Upper lobe of right lung (tissue), 1 donor: ENCODE data around the gene ADGRD1. TPM values are rescaled to one million over a fixed set of nuclear protein-coding genes. Genes with fewer than 3 reads are reported as not detected.

Experiments
- ATAC-seq: fragments of 200-7000 bp; cut with Tn5 transposase; one replicate; pipeline ENCODE4 v1.9.1; 2020; ENCODE audit warnings: mild to moderate bottlenecking, moderate library complexity
- DNase-seq: peaks from one replicate; pipeline ENCODE4 v3.0.0-alpha.2; 2020
- H3K27ac ChIP-seq: fragments of 200-600 bp; one replicate; pipeline ENCODE4 v1.8.0; 2022
- H3K27me3 ChIP-seq: fragments of 200-600 bp; one replicate; pipeline ENCODE4 v1.8.0; 2022; ENCODE audit warnings: mild to moderate bottlenecking
- H3K36me3 ChIP-seq: fragments of 200-600 bp; one replicate; pipeline ENCODE4 v1.8.0; 2022
- H3K4me1 ChIP-seq: fragments of 200-600 bp; one replicate; pipeline ENCODE4 v1.8.0; 2022
- H3K4me3 ChIP-seq: fragments of 200-600 bp; one replicate; pipeline ENCODE4 v1.8.0; 2022; ENCODE audit warnings: mild to moderate bottlenecking
- H3K9me3 ChIP-seq: fragments of 200-600 bp; one replicate; pipeline ENCODE4 v1.8.0; 2022
- intact Hi-C: fragments of 100-400 bp; cut with DNase I; formaldehyde crosslinking; loops from one replicate; pipeline ENCODE4 v1.11.0; 2022
- total RNA-seq: library from RNA; stranded (reverse); fragmentation: NEBNext Ultra II Directional; extraction: Animal tissue kit (Norgen Biotek cat#: 25700); gene quantifications from one replicate; pipeline ENCODE4 v1.2.1, GENCODE V29; 2021
- TF ChIP-seq, protein P1 (sequence below): fragments of 200-600 bp; IDR thresholded peaks from one replicate; pipeline ENCODE4 v1.8.0; 2022; ENCODE audit warnings: antibody characterized with exemption
- donor health status: DM: no; HTN: yes; CAD: no; lungs with severe emphysema.

Gene ADGRD1
- total RNA-seq, 1 donor from 2014 or later: 113 TPM

DNA sequence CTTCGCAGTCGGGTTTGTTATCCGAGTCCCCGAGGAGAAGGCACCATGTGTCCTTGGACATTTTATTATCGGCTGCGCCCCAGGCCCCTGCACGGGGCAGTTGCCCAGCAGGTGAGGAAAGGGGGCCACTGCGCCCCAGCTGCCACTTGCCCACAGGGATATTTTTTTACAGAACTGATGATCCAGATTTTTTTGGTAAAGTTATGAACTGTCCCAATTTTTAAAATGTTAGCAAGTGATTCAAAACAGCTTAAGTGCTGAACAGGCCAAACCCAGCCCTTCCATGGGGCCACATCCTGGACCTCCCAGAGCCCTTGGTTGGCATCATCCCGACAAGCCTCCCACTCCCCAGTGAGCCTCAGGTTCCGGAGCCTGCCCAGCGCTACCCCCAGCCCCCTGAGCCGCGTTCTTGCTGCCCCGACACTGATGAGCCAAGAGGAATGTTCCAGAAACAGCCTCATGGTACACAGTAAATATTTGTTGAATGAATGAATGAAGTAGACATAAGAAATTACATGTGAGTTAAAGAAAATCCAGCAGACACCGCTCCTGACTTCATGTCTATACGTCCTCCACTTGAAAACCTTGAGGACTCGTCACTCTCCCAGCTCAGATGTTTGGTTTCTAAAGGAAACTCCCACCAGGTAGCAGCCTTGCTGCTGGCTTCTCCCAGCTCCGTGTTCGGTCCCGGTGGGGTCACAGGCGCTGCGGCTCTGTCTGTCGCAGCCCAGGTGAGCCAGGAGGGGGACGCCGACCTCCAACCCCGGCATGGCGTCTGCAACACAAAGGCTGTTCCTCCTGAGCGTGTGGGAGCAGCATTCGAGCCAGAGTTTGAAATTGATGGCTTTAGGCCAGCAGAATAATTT, 88.5 kb downstream of the ADGRD1 start:
- no peaks in the 10 kb centered on the region for H3K4me1 ChIP-seq
- no peak overlapping the region for H3K4me3 ChIP-seq
- intact Hi-C loops: no loop called here
- H3K9me3 ChIP-seq: no peaks in the 10 kb centered on the region
- no peak overlapping the region for H3K27ac ChIP-seq
- TF ChIP-seq, protein P1, sequence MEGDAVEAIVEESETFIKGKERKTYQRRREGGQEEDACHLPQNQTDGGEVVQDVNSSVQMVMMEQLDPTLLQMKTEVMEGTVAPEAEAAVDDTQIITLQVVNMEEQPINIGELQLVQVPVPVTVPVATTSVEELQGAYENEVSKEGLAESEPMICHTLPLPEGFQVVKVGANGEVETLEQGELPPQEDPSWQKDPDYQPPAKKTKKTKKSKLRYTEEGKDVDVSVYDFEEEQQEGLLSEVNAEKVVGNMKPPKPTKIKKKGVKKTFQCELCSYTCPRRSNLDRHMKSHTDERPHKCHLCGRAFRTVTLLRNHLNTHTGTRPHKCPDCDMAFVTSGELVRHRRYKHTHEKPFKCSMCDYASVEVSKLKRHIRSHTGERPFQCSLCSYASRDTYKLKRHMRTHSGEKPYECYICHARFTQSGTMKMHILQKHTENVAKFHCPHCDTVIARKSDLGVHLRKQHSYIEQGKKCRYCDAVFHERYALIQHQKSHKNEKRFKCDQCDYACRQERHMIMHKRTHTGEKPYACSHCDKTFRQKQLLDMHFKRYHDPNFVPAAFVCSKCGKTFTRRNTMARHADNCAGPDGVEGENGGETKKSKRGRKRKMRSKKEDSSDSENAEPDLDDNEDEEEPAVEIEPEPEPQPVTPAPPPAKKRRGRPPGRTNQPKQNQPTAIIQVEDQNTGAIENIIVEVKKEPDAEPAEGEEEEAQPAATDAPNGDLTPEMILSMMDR: no peak
- no peaks in the 10 kb centered on the region for H3K27me3 ChIP-seq
- no peaks in the 10 kb centered on the region for H3K36me3 ChIP-seq
- DNase-seq (peak; percentile 43), ATAC-seq (no peak)

DNA sequence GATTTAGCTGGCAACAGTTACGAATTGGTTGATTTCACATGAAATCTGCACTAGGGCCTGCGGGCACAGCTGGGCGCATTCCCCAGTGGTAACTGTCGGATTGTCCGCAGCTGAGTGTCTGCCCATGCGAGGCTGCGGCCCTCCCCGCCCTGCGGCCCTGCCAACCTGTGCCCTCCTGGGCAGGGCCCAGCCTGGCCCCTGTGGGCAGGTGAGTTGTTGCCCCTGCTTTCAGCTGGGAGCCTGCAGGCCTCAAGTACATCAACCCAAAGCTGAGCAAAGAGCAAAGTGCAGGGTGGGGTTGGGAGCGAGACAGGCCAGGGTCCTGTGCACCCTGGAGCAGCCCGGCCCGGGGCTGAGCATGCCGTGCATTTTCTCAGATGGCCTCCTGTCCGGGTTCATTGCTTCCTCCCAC, 89.1 kb downstream of the ADGRD1 start:
- ATAC-seq (no peak), DNase-seq (peak; percentile 43)
- no peaks in the 10 kb centered on the region for H3K27me3 ChIP-seq
- no peak overlapping the region for H3K4me3 ChIP-seq
- no peaks in the 10 kb centered on the region for H3K4me1 ChIP-seq
- intact Hi-C loops: no loop called here
- TF ChIP-seq, protein P1: no peak
- no peaks in the 10 kb centered on the region for H3K9me3 ChIP-seq
- H3K27ac ChIP-seq: no peak overlapping the region
- no peaks in the 10 kb centered on the region for H3K36me3 ChIP-seq

DNA sequence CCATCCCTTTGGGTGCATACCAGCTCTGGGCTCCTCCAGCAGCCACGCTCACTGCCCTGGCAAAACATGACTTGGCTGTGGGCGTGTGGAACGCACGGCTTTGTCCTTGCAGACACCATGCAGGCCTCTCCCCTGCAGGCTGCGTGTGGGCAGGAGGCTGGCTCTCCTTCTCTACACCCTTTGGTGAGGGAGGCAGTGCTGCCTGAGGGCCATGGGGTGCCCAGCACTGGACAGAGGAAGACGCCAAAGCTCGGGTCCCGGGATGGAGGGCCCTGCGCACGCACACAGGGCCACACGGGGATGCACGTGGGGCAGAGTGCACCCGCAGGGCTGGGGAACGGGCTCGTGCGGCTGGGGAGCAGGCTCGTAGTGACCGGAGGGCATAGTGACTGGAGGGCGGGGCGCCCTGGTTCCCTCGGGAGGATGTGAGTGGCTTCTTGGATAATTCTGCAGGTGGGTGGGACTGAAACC, 89.7 kb downstream of the ADGRD1 start:
- ATAC-seq (no peak), DNase-seq (peak; percentile 59)
- Histone ChIP-seq H3K27ac (no peak overlapping the region), H3K9me3 (no peaks in the 10 kb centered on the region), H3K36me3 (no peaks in the 10 kb centered on the region), H3K27me3 (no peaks in the 10 kb centered on the region), H3K4me1 (no peaks in the 10 kb centered on the region), H3K4me3 (no peak overlapping the region)
- intact Hi-C loops: no loop called here
- TF ChIP-seq, protein P1: no peak

DNA sequence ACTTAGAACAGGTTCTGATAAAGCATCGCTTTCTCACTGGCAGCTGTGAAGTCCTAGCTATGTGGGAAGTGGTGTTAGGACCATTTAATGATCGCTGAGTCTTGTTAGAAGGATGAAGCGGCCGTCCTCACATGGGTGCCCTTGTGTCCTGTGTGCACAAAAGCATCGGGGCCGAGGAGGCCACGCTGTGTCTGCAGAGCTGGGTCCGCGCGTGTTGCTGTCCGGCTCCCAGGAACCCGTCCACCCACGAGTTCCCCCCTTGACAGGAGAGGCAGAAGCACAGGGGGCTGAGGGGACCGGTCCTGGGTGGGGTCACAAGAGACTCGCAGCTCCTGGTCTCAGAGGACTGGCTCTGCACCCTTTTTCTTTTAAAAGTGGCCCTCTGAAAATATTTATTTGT, 90.4 kb downstream of the ADGRD1 start:
- no peaks in the 10 kb centered on the region for H3K4me1 ChIP-seq
- H3K27me3 ChIP-seq: no peaks in the 10 kb centered on the region
- no peaks in the 10 kb centered on the region for H3K36me3 ChIP-seq
- no peaks in the 10 kb centered on the region for H3K9me3 ChIP-seq
- no peak overlapping the region for H3K27ac ChIP-seq
- intact Hi-C loops: no loop called here
- TF ChIP-seq, protein P1: no peak
- DNase-seq: peak; percentile 57
- ATAC-seq: no peak
- no peak overlapping the region for H3K4me3 ChIP-seq

DNA sequence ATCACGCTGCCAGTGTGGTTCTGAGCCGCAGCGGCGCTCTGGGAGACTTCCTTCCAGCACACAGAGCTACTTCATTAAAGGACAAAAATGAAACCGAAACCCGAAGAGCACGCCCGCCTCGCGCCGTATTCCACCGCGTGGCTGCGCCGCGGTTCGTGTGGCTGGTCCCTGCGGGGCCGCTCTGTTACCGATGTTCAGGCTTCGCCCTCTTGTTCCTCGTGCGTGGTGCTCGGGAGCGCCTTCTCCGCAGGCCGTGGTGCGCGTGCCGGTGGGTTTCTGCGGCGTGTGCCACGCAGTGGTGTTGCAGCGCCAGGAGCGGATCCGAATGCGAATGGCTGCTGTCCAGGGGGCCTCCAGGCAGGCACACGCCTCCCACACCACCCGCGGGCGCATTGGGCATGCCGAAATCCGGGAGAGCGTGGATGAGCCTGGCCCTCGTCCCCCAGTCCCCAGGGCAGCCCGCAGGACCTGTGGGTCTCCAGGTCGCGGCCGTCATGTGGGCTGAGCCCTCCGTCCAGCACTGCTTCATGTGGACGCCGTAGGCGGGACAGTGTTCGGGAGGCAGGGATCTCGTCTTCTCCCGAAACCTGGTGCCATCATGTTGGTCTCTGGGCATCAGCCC, 91.2 kb downstream of the ADGRD1 start:
- Histone ChIP-seq H3K4me1 (no peaks in the 10 kb centered on the region), H3K27ac (no peak overlapping the region), H3K4me3 (no peak overlapping the region), H3K27me3 (no peaks in the 10 kb centered on the region), H3K36me3 (no peaks in the 10 kb centered on the region), H3K9me3 (no peaks in the 10 kb centered on the region)
- DNase-seq (peak; percentile 60), ATAC-seq (no peak)
- TF ChIP-seq, protein P1: no peak
- intact Hi-C loops: no loop called here
